ENCODE results near the gene RHBDD2. TPM values are rescaled to one million over a fixed set of nuclear protein-coding genes. Genes with fewer than 3 reads are reported as not detected.

Gene RHBDD2
- total and polyA plus RNA-seq, 9 of the 15 experiments (the other 6 are each of a cell fraction or from before 2014, with no cell fraction given): 3.3 to 36.7 (median 17.9) TPM

- TF ChIP-seq ATF4 (CRISPR knock-in tag; IDR thresholded peaks at IDR 0.05): no peak
- peak; percentile 73 for TF ChIP-seq HDAC2 (IDR thresholded peaks at IDR 0.05)
- no peak for TF ChIP-seq ZFPM2 (CRISPR knock-in tag; IDR thresholded peaks at IDR 0.05)
- no peak for TF ChIP-seq ZC3H8 (IDR thresholded peaks at IDR 0.05)
- TF ChIP-seq ZNF24 (IDR thresholded peaks at IDR 0.05): no peak
- TF ChIP-seq SOX6 (IDR thresholded peaks at IDR 0.05): peak; percentile 28; the same call in 1 of the 2 replicates
- peak; percentile 51; the same call in 1 of the 2 replicates for TF ChIP-seq MAFF (IDR thresholded peaks at IDR 0.05; ENCODE audit: low read length)
- TF ChIP-seq THRB (CRISPR knock-in tag; conservative IDR thresholded peaks at IDR 0.05): no peak
- TF ChIP-seq MYC (IDR thresholded peaks at IDR 0.05; ENCODE audit: low read depth, low read length): peak; percentile 21; the same call in 1 of the 2 replicates
- TF ChIP-seq MYC (CRISPR knock-in tag; IDR thresholded peaks at IDR 0.05; ENCODE audit: borderline replicate concordance, low read depth): no peak
- TF ChIP-seq BRD9 (IDR thresholded peaks at IDR 0.05; ENCODE audit: low read depth, partially characterized antibody): no peak
- TF ChIP-seq TFAP4 (CRISPR knock-in tag; IDR thresholded peaks at IDR 0.05; ENCODE audit: borderline replicate concordance): no peak
- 0 out of 2 replicates have a peak, but pooled peaks have one; percentile 19 for TF ChIP-seq GATAD2A (IDR thresholded peaks at IDR 0.05)
- peak; percentile 77; the same call in 1 of the 2 replicates for TF ChIP-seq JUND (IDR thresholded peaks at IDR 0.05; ENCODE audit: borderline replicate concordance, low read depth, low read length)
- TF ChIP-seq JUND (tag; IDR thresholded peaks at IDR 0.05; ENCODE audit: borderline replicate concordance, low read depth, low read length): peak; percentile 81; the same call in 1 of the 3 replicates
- peak; percentile 72; the same call in 1 of the 2 replicates for TF ChIP-seq ZEB2 (IDR thresholded peaks at IDR 0.05)
- peak; percentile 27 for TF ChIP-seq EP300 (IDR thresholded peaks at IDR 0.05; ENCODE audit: low read length)
- no peak for TF ChIP-seq ZNF583 (CRISPR knock-in tag; IDR thresholded peaks at IDR 0.05)
- TF ChIP-seq PHF21A (IDR thresholded peaks at IDR 0.05; ENCODE audit: borderline replicate concordance, low read depth): peak; percentile 31; the same call in 1 of the 2 replicates
- peak; percentile 13; the same call in 1 of the 2 replicates for TF ChIP-seq CBFA2T3 (IDR thresholded peaks at IDR 0.05)
- TF ChIP-seq ZNF639 (CRISPR knock-in tag; conservative IDR thresholded peaks at IDR 0.05 in 1 of 2, IDR thresholded peaks at IDR 0.05 in 1 of 2): peak in 1 of 2 experiments; percentile 61; a peak in 1 of 4 replicates
- TF ChIP-seq FOXJ3 (CRISPR knock-in tag; IDR thresholded peaks at IDR 0.05): no peak
- TF ChIP-seq ZNF764 (CRISPR knock-in tag; IDR thresholded peaks at IDR 0.05; ENCODE audit: low read depth): no peak
- TF ChIP-seq CHD4 (IDR thresholded peaks at IDR 0.05; ENCODE audit: insufficient read depth, insufficient replicate concordance, low read depth, low read length, poor library complexity, severe bottlenecking): no peak
- TF ChIP-seq YBX1 (IDR thresholded peaks at IDR 0.05): no peak
- peak; percentile 74; the same call in 1 of the 2 replicates for TF ChIP-seq SMARCE1 (IDR thresholded peaks at IDR 0.05)
- 0 out of 4 replicates have a peak, but pooled peaks of 1 of the 2 experiments have one; percentile 35 for TF ChIP-seq HDAC1 (IDR thresholded peaks at IDR 0.05)
These were observed 28.3 kb downstream of the RHBDD2 start (continued) for GRCh38 chr7:75906991-75907667.

All from K562 (cell line).